Fibroblast of pulmonary artery (primary cell): ENCODE data around the gene SUPT3H.
A peak's percentile ranks its signal among the peaks of the same experiment; 100 is the strongest.

Experiments
- DNase-seq: peaks from one replicate; pipeline ENCODE4 v3.0.0-alpha.2; 2010; ENCODE audit warnings: low read depth
- H3K4me3 ChIP-seq: replicated peaks from 2 replicates; pipeline ENCODE4 v1.5.1; 2011; ENCODE audit warnings: low read depth, mild to moderate bottlenecking, control low read depth, low read length, moderate library complexity
- TF ChIP-seq, protein P1 (sequence below): IDR thresholded peaks from 2 replicates; pipeline ENCODE4 v1.5.1; 2011; ENCODE audit warnings: mild to moderate bottlenecking, control low read depth, low read length, inconsistent platforms; ENCODE audit errors: missing control alignments

SUPT3H gene

DNA sequence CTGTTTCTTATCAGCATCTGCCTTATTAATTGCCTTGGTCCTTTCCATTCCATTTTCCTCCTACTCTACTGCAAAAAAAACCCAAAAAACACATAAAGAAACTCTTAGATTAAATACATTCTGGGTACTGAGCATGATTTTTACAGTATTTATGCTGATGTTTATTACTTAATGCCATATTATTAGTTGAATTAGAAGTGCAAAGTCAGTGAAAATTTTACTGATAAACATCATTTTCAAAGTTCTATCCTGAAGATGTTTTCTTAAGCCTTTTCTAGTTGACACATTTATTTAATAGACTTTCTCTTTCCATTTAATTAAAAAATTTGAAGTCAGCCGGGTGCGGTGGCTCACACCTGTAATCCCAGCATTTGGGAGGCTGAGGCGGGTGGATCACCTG is 285.6 kb downstream of the SUPT3H start:
- TF ChIP-seq, protein P1, sequence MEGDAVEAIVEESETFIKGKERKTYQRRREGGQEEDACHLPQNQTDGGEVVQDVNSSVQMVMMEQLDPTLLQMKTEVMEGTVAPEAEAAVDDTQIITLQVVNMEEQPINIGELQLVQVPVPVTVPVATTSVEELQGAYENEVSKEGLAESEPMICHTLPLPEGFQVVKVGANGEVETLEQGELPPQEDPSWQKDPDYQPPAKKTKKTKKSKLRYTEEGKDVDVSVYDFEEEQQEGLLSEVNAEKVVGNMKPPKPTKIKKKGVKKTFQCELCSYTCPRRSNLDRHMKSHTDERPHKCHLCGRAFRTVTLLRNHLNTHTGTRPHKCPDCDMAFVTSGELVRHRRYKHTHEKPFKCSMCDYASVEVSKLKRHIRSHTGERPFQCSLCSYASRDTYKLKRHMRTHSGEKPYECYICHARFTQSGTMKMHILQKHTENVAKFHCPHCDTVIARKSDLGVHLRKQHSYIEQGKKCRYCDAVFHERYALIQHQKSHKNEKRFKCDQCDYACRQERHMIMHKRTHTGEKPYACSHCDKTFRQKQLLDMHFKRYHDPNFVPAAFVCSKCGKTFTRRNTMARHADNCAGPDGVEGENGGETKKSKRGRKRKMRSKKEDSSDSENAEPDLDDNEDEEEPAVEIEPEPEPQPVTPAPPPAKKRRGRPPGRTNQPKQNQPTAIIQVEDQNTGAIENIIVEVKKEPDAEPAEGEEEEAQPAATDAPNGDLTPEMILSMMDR: no peak
- no peak overlapping the region for H3K4me3 ChIP-seq
- DNase-seq: no peak

DNA sequence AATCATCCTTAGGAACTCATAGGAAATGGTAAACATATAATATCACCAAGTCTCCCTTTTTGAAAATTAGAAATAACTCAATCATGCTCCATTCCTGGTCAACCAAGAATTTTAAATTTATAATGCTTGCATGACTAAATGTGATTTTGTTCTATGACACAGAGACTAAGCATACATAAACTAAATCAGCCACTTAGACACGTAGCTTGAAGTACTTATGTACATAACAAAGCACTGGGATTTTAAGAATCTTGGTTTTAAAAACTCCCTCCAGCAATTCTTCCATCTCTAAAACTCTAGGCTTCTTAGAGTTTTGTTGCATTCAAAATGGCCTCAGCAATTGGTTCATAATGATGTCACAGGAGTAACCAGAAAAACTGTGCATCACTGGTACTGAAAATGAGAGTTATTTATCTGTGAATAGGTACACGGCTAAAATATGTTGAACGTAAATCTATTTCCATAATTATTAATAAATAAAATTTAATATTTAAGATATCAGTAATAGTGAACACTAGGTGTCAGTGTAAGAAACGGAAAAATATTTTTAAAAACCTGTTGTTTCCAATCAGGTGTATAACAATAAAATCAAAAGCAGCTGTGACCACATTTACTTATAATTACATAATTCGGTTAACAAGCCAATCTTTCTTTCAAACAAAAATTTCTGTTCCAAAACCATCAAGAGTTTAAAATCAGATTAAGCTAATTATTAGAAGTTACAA is 291.2 kb downstream of the SUPT3H start:
- peak; percentile 17 for DNase-seq
- TF ChIP-seq, protein P1: no peak
- H3K4me3 ChIP-seq: no peak overlapping the region

GRCh38 chr6:45084257-45084656 is 293.5 kb downstream of the SUPT3H start:
- H3K4me3 ChIP-seq: no peak overlapping the region
- no peak for DNase-seq
- TF ChIP-seq, protein P1: no peak

GRCh38 chr6:45082091-45082490 is 295.6 kb downstream of the SUPT3H start:
- no peak overlapping the region for H3K4me3 ChIP-seq
- TF ChIP-seq, protein P1: no peak
- DNase-seq: peak; percentile 32

DNA sequence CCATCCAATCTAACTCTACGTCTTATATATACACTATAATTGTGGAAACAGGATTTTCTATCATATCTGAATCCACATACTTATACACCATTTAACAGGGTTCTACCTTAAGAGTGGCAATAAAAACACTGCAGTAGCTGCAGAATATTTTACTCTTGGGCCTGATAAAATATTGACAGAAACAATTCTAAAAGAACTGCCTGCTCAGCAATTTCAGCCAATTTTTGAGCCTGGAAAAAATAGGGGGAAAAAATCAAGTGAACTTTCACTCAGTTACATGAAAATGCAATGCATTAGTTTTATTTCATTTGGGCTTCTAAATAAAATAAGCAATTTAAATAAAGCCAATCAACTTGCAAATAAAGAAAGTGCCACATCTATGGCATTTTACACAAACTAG is 296.1 kb downstream of the SUPT3H start:
- TF ChIP-seq, protein P1: no peak
- DNase-seq: no peak
- no peak overlapping the region for H3K4me3 ChIP-seq

GRCh38 chr6:45078432-45078831 is 299.3 kb downstream of the SUPT3H start:
- TF ChIP-seq, protein P1: no peak
- H3K4me3 ChIP-seq: no peak overlapping the region
- DNase-seq: peak; percentile 13

GRCh38 chr6:45076217-45076930 is 301.4 kb downstream of the SUPT3H start:
- TF ChIP-seq, protein P1: no peak
- DNase-seq: peak; percentile 13
- no peak overlapping the region for H3K4me3 ChIP-seq
